HG02678 (cell line): Measurements from ENCODE around the gene EEF2.
"Not testable (repeated sequence)": the region's sequence is repeated elsewhere in the genome, so short reads cannot be mapped to it uniquely, and the experiment has no call there.

Experiments used
- ATAC-seq: cut with Tn5 transposase; IDR thresholded peaks from one replicate; pipeline ENCODE4 v1.9.1; 2021; ENCODE audit warnings: mild to moderate bottlenecking, moderate library complexity; ENCODE audit not compliant: unreplicated experiment

EEF2 gene

DNA sequence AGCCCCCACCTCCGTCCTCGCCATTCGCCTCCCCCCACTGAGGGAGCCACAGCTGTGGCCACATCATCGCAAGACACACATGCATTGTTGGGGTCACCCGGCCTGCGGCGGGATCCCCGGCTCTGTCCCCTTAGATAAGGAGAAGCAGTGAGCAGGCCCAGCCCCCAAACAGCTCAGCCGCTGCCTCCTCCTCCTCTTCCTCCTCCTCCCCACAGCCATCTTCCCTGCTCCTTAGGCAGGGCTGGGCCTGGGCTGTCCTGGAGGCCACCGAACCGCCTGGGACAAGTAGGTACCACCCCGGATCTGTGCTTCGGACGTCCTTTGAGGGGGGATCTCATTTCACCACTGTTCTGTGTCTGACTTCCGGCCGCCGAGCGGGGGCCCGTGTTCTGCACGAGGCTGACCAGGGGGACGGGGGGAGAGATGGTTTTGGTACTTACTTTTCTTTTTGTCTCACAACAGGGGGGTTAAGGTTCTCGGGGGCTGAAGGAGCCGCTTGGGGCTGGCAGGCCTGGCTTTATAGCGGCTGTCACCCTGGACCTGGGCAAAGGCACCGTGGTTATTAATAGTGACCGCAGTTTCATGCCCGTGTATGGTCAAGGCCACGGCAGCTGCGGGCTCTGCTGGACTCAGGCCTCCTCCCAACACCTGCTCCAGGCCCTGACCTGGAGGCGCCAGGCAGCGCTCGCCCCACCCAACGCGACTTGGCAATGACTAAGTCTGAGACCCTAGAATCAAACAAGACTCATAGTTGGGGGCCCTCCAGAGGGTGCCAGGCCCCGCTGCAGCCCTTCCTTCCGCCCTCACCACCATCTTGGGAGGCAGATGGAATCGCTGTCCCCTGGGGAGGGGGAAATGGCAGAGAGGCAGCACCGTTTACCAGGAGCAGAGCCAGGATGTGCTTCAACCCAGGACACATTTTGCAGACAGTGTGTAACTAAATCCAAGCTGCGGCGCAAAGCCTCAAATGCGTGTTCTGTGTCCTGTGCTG, 34.1 kb downstream of the EEF2 start:
- ATAC-seq: no peak

DNA sequence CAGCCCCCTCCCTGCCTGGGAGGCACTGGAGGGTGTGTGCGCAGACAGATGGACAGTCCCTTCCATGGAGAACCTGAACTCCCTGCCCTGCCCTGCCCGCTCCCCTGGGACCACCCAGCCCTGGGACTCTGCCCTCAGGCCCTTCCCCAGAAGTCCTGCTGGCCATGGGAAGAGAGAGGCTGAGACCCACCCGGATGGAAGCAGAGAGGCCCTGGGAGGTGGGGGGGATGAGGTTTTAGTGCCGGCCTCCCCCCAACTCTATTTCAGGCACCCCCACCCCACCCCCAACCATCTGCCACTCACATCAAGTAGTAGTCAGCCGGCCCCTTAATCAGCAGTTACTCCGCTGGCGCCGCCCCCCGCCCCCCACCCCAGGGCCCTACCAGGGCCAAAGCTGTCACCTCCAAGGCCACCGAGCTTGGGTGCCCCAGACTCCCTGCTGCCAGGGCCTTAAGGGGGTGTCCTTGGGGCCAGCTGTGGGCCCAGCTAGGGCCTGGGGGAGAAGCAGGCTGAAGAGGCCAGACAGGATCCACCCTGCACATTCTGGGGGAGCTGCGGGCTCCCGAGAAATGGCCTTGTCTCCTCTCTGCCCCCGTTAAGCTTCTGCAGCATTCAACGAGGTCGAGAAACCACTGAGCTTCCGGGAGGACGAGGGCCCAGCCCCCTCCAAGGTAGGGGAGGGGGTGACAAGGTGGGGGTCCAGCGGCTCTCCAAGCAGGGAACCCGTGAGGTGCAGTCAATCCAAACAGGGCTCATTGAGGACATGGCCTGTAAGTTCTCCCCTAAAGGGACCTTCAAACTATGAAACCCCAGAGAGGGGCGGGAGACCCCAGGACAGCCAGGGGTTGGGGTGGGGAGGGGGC, 35.0 kb downstream of the EEF2 start:
- ATAC-seq: no peak

DNA sequence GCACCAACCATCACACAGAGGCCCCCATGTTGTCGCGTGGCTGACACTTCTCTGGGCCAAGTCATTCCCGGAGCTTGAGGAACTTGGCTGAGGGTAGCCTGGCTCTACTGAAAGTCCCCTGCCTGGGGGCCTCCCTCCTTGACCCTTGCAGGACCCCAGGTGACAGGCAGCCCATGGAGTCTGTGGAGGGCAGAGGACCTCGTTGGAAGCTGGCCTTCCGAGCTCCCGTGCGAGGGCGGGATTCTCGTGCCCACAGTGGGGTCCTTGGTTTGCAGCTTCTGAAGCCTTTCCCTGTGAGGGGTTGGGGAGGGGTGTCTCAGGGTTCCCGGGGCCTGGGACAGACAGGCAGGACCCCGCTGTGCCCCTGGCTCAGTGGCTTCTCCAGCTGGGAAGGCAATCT, 36.0 kb downstream of the EEF2 start:
- no peak for ATAC-seq

DNA sequence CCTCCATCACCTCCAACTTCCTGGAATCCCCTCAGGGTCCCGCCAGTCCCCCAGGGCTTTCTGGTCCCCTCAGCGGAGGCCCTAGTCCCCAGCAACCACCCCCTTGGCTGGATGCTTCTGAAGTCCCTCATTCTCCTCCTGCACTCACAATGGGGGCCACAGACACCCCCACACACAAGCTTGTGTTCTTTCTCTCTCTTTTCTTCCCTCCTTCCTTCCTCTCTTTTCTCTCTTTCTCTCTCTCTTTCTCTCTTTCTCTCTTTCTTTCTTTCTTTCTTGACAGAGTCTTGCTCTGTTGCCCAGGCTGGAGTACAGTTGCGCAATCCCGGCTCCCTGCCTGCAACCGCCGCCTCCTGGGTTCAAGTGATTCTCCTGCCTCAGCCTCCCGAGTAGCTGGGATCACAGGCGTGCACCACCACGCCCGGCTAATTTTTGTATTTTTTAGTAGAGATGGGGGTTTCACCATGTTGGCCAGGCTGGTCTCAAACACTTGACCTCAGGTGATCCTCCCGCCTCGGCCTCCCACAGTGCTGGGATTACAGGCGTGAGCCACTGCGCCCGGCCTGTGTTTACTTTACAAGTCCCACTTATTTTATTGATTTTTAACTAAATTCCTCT, 37.8 kb downstream of the EEF2 start:
- not testable (repeated sequence) for ATAC-seq

DNA sequence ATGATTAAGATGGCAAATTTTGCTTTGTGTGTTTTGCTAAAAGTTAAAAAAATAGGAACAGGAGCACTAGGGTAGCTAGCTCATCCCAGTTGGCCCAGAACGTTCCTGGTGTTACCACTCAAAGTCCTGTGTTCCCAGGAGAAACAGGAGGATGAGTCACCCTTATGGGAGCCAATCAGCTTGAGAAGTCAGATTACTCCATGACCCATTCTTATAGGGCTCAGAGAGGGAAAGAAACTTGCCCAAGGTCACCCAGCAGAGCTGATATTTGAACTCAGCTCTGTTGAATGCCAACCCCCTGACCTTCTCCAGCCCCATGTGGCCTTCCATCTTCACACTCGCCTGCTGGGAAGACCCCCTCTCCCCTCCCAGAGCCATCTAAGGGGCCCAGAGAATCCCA, 39.4 kb downstream of the EEF2 start:
- no peak for ATAC-seq

DNA sequence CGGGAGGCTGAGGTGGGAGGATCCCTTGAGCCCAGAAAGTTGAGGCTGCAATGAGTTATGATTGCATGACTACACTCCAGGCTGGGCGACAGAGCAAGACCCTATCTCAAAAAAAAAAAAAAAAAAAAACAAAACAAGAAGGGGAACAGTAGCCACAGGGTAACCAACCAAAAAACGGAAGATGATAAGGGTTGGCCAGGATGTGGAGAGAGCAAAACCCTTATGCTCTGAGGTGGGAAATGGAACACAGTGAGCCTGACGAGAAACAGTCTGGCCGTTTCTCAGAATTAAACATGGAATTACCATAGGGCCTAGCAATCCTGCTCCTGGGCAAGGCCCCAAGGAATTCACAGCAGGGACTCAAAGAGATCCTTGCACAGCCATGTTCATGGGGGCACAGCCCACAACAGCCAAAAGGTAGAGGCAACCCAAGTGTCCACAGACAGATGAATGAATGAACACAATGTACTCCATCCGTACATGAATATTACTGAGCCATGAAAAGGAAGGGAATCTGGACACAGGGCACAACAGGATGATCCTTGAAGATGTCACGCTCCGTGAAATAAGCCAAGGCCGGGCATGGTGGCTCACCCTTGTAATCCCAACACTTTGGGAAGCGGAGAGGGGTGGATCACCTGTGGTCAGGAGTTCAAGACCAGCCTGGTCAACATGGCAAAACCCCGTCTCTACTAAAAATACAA, 41.1 kb downstream of the EEF2 start:
- ATAC-seq: no peak

DNA sequence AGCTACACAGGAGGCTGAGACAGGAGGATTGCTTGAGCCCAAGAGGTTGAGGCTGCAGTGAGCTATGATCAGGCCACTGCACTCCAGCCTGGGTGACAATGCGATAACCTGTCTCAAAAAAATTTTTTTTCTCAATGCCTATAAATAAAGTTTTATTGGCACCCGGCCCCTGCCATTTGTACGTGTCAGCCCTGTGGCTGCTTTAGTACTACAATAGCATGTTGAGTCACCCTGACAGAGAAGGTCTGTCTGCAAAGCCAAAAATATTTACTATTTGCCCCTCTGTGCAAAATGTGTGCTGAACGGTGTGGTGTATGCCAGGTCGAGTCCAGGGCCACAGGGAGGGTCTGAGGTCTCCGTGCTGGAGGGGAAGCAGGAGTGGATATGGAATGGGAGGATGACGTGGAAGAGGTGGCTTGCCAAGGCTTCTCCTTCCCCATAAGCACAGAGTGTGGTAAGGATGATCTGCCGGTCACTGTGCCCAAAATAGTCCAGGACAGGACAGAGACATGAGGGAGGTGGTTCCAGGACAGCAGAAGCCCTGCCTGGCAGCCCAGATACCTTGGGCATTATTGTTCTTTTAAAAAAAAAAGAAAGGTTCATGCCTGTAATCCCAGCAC, 42.4 kb downstream of the EEF2 start:
- no peak for ATAC-seq

DNA sequence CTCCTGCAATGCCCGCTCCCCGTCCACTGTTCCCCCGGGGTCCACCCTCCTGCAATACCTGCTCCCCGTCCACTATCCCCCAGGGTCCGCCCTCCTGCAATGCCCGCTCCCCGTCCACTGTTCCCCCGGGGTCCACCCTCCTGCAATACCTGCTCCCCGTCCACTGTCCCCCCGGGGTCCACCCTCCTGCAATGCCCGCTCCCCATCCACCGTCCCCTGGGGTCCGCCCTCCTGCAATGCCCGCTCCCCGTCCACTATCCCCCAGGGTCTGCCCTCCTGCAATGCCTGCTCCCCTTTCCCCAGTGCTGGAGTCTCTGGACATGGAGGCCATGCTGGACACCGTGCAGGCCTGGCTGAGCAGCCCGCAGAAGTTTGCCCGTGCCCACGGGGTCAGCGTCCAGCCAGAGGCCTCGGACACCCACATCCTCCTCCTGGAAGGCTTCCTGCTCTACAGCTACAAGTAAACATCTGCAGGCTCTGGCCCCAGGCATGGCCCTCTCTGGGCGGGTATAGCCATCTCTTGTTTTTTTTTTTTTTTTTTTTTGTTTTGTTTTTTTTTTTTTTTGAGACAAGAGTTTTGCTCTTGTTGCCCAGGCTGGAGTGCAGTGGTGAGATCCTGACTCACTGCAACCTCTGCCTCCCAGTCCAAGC, 46.8 kb downstream of the EEF2 start:
- ATAC-seq: not testable (repeated sequence)

DNA sequence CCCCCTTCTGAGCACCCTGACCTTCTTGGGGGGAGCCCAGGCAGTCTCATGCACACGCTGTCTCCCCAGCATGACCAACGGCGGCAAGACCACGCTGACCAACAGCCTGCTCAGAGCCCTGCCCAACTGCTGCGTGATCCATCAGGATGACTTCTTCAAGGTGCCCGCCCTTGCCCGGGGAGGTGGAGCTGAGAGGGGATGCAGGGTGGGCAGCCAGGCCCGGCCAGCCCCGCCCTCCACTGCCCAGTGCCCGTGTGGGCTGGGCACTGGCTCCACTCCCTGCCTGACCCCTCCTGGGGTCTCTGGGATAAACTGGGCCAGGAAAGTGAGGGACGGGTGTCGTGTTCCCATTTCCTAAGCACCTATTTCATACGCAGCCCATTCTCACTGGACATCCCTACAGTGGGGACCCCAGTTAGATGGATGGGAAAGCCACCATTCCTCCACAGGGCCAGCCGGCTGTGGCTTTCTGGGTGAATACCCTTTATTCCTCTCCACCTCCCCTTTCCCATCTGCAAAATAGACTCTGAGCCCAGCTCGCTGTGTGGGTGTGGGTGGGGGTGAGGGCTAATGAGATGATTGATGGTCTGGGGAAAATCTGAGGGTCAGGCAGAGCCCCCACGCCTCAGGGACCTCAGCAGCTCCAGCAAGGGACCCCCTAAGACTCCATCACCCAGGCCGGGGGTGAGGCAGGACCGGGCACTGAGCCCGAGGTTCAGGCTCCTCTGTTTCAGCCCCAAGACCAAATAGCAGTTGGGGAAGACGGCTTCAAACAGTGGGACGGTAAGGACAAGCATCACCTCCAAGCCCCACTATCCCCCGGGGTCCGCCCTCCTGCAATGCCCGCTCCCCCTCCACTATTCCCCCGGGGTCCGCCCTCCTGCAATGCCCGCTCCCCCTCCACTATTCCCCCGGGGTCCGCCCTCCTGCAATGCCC, 48.5 kb downstream of the EEF2 start:
- no peak for ATAC-seq

DNA sequence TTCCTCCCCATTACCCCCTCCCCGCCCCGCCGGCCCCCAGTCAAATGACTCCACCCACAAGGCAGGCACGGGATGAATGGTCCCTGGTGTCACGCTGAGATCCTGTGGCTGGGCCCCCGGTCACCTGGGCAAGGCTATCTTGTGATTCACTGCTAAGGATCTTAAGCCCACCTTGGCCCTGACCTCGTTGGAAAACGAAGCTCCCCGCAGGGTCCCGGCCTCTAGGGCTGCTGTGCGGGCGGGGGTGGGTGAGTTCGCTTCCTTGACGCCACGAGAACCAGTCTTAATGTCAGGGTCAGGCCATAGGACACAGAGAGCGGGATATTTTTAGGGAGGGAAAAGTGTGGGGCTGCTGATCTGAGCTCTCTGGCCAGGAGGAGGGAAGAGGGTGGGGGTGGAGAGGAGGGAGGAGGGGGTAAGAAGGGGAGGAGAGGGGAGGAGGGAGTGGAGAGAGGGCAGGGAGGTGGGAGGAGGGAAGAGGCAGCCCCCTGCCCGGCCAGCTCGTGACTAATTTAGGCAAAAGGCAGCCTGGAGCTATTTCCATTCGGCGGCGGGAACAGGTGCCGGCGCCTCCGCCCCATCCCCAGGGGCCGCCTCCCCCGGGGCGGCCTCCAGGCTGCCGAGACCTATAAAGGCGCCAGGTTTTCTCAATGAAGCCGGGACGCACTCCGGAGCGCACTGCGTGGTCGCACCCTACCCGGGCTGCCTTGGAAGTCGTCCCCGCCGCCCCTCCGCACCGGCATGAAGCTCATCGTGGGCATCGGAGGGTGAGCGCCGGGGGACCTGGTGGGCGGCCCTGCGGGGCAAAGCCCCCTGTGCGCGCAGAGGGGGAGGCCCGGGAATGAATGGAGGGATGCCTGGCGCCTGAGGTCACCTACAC, 52.1 kb downstream of the EEF2 start, which contains the start of gene NMRK2:
Gene NMRK2, plus strand, starts transcription at position 139 of the 880 bp plus-strand sequence. Its CDS starts 603 bp downstream, at position 742.
- no peak for ATAC-seq

DNA sequence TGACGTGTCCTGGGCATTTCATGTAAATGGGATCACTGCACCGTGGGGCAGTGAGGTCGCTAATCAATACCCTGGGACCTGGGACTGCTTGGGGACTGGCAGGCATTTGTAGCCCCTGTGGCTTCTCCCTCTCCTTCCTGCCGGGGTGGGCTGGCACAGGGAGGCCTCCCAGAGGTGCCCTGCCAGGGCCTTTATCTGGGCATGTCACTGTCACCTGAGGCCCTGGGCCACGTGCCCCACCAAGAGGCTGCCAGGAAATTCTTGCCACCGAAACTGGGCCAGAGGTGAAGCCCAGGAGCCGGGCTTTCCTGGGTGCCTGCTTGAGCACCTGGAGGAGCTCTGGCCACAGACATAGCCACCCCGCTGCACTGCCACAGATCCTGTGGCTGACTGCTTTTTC, 54.2 kb downstream of the EEF2 start:
- ATAC-seq: no peak
